Vagina (tissue), 2 donors: ENCODE measurements around the gene ALG1.

Experiments
- POLR2A ChIP-seq, 2 donors: fragments of 450-650 bp; IDR thresholded peaks; one replicate each; pipeline ENCODE4 v1.6.1; 2017; ENCODE audit warnings: antibody characterized with exemption in 2 of 2, mild to moderate bottlenecking in 2 of 2, moderate library complexity in 2 of 2
- POLR2AphosphoS5 ChIP-seq, 2 donors: sonication (generic); formaldehyde crosslinking; IDR thresholded peaks; one replicate each; pipeline ENCODE4 v1.9.0; 2017; ENCODE audit warnings: antibody characterized with exemption in 2 of 2, mild to moderate bottlenecking in 2 of 2, low read depth in 1 of 2; ENCODE audit not compliant: insufficient read depth in 1 of 2
- TF ChIP-seq, protein P1 (sequence below), 3 experiments: fragments of 450-650 bp in 2 of 3; fragments of 200-600 bp in 1 of 3; sonication (generic) in 1 of 3; IDR thresholded peaks; one replicate each; pipeline ENCODE4 v1.5.1; 2017 to 2019; ENCODE audit warnings: antibody characterized with exemption in 3 of 3, mild to moderate bottlenecking in 2 of 3, moderate library complexity in 2 of 3

GRCh38 chr16:5060073-5060641 lies 11.5 kb upstream of the ALG1 start:
- TF ChIP-seq, protein P1, sequence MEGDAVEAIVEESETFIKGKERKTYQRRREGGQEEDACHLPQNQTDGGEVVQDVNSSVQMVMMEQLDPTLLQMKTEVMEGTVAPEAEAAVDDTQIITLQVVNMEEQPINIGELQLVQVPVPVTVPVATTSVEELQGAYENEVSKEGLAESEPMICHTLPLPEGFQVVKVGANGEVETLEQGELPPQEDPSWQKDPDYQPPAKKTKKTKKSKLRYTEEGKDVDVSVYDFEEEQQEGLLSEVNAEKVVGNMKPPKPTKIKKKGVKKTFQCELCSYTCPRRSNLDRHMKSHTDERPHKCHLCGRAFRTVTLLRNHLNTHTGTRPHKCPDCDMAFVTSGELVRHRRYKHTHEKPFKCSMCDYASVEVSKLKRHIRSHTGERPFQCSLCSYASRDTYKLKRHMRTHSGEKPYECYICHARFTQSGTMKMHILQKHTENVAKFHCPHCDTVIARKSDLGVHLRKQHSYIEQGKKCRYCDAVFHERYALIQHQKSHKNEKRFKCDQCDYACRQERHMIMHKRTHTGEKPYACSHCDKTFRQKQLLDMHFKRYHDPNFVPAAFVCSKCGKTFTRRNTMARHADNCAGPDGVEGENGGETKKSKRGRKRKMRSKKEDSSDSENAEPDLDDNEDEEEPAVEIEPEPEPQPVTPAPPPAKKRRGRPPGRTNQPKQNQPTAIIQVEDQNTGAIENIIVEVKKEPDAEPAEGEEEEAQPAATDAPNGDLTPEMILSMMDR (IDR thresholded peaks at IDR 0.05), result no peak
- TF ChIP-seq POLR2A (IDR thresholded peaks at IDR 0.05) (no peak), POLR2AphosphoS5 (IDR thresholded peaks at IDR 0.05; ENCODE audit: insufficient read depth in 1 of 2, low read depth in 1 of 2) (no peak)
